Measurements from ENCODE around the gene KIF5A. TPM values are rescaled to one million over a fixed set of nuclear protein-coding genes. Genes with fewer than 3 reads are reported as not detected.

KIF5A gene
- total RNA-seq, 2 experiments from 2014 or later: 1.2 to 1.3 TPM

GRCh38 chr12:57632958-57633840 is 83.4 kb downstream of the KIF5A start, which contains the start of gene B4GALNT1:
TSS of gene B4GALNT1 (minus strand) at chr12:57633201. CDS start at chr12:57632132, 1,069 bp downstream.
- no peak within 1 kb of the TSS for H3K27ac Mint-ChIP-seq
- ATAC-seq (peak; percentile 80), DNase-seq (peak; percentile 58)
- peak; percentile 81 for TF ChIP-seq CTCF (IDR thresholded peaks at IDR 0.05)
- intact Hi-C loops (cut with micrococcal nuclease): no loop called here
- ChIA-PET CTCF (interaction anchor here (0.6 to 4.9 kb wide), 19 partner anchors 9 to 175 kb away, joined by 3 to 28 read pairs (median 4); no protein-coding TSS in a partner anchor), POLR2A (no interaction called here)
- H3K27me3 Mint-ChIP-seq: peaks cover 53% of the 10 kb centered on the region
- peaks cover 10% of the 10 kb centered on the region for H3K4me1 Mint-ChIP-seq (ENCODE audit: low read depth)
- peak within 1 kb of the TSS; percentile 48 for H3K4me3 Mint-ChIP-seq
- H3K9me3 Mint-ChIP-seq: no peaks in the 10 kb centered on the region
- H3K36me3 Mint-ChIP-seq (ENCODE audit: low read depth): no peaks in the 10 kb centered on the region

Small RNAs within 50 kb of the gene (microRNA-seq; reads per million reads assigned to microRNA genes)
- gene MIR616 (ENCODE audit: borderline microRNAs expressed, borderline replicate concordance) (3.0 reads per million, percentile 4 among the genes with 10 or more reads in this experiment), gene MIR6758 (ENCODE audit: borderline microRNAs expressed, borderline replicate concordance) (1.8 reads per million)

Other genes starting within 250 kb of the KIF5A start
- gene R3HDM2, start 119.0 kb upstream of the KIF5A start, total RNA-seq: 10 to 100 TPM; 33.2 to 44.0 TPM
- under 1 TPM in 1 of 2 experiments, not detected in 1; 0.16 TPM for gene INHBC, start 115.3 kb upstream of the KIF5A start, total RNA-seq
- 1 to 10 TPM; 1.7 to 2.3 TPM for gene INHBE, start 94.7 kb upstream of the KIF5A start, total RNA-seq
- under 1 TPM; 0.20 to 0.83 TPM for gene GLI1, start 90.3 kb upstream of the KIF5A start, total RNA-seq
- gene ARHGAP9, start 70.2 kb upstream of the KIF5A start, total RNA-seq: 100 to 1,000 TPM; 125 to 128 TPM
- 100 to 1,000 TPM; 343 to 345 TPM for gene MARS1, start 62.0 kb upstream of the KIF5A start, total RNA-seq
- gene DDIT3, start 29.5 kb upstream of the KIF5A start, total RNA-seq: 10 to 100 TPM; 28.0 TPM
- 10 to 100 TPM; 46.5 to 47.3 TPM for gene MBD6, start 27.2 kb upstream of the KIF5A start, total RNA-seq
- gene DCTN2, start 2.9 kb upstream of the KIF5A start, total RNA-seq: 10 to 100 TPM; 66.2 to 68.6 TPM
- gene PIP4K2C, start 41.1 kb downstream of the KIF5A start, total RNA-seq: 10 to 100 TPM; 10.7 to 12.3 TPM
- gene DTX3, start 54.8 kb downstream of the KIF5A start, total RNA-seq: 10 to 100 TPM; 13.7 to 15.1 TPM
- 1 to 10 TPM; 1.1 to 1.2 TPM for gene ARHGEF25, start 61.4 kb downstream of the KIF5A start, total RNA-seq
- 1 to 10 TPM in 1 of 2 experiments, under 1 TPM in 1; 0.61 to 1.4 TPM for gene B4GALNT1, start 83.2 kb downstream of the KIF5A start, total RNA-seq
- 10 to 100 TPM; 53.0 to 56.3 TPM for gene OS9, start 144.1 kb downstream of the KIF5A start, total RNA-seq
- 10 to 100 TPM; 22.4 TPM for gene AGAP2, start 188.7 kb downstream of the KIF5A start, total RNA-seq
- gene TSPAN31, start 195.0 kb downstream of the KIF5A start, total RNA-seq: 1 to 10 TPM; 6.9 to 7.5 TPM
- 100 to 1,000 TPM; 218 to 221 TPM for gene CDK4, start 202.3 kb downstream of the KIF5A start, total RNA-seq
- 10 to 100 TPM; 23.4 to 24.3 TPM for gene MARCHF9, start 205.1 kb downstream of the KIF5A start, total RNA-seq
- 1 to 10 TPM; 7.6 to 7.9 TPM for gene CYP27B1, start 217.0 kb downstream of the KIF5A start, total RNA-seq
- gene METTL1, start 222.1 kb downstream of the KIF5A start, total RNA-seq: 10 to 100 TPM; 29.6 to 34.1 TPM
- gene EEF1AKMT3, start 222.6 kb downstream of the KIF5A start, total RNA-seq: 1 to 10 TPM; 4.0 to 4.3 TPM
- 10 to 100 TPM; 46.3 to 47.3 TPM for gene TSFM, start 232.7 kb downstream of the KIF5A start, total RNA-seq

All from activated CD8-positive, alpha-beta T cell treated with anti-CD3 and anti-CD28 coated beads for 36 hours (primary cell).